H1 (cell line): ENCODE results near the gene RNGTT. TPM values are rescaled to one million over a fixed set of nuclear protein-coding genes. Genes with fewer than 3 reads are reported as not detected.

Experiments used
- CTCF ChIA-PET: fragments of 300-600 bp; sonication (Branson Sonifier 250); formaldehyde crosslinking; loops from one replicate; lab custom pipeline; 2021; ENCODE audit not compliant: partially characterized antibody; lab: Charles Lee
- POLR2A ChIA-PET: fragments of 300-600 bp; sonication (Branson Sonifier 250); formaldehyde crosslinking; loops from one replicate; lab custom pipeline; 2021; ENCODE audit warnings: inconsistent platforms; ENCODE audit not compliant: partially characterized antibody; lab: Charles Lee
- DNase-seq, 2 experiments: peaks; one replicate each; pipeline versions ENCODE4 v3.0.0 to v3.0.0-alpha.2; 2010 to 2022; ENCODE audit warnings: low spot score in 2 of 2, low read depth in 1 of 2, mixed read lengths in 1 of 2
- FAIRE-seq: peaks from 2 replicates; lab custom pipeline; 2011; peaks lifted over from hg19 to GRCh38; lab: Jason Lieb, UNC
- H2AFZ ChIP-seq: 2 replicates; pipeline ENCODE4 v1.8.1; 2012; ENCODE audit warnings: low read length, inconsistent platforms
- H2AK5ac ChIP-seq: 2 replicates; pipeline ENCODE4 v1.6.1; 2013; ENCODE audit warnings: low read depth, low read length
- H2BK120ac ChIP-seq: replicated peaks from 2 replicates; pipeline ENCODE3; 2013; ENCODE audit warnings: low read depth, low read length, inconsistent platforms
- H2BK12ac ChIP-seq: 2 replicates; pipeline ENCODE4 v1.6.1; 2013; ENCODE audit warnings: low read depth, low read length
- H2BK15ac ChIP-seq: 2 replicates; pipeline ENCODE4 v1.6.1; 2013; ENCODE audit warnings: low read length
- H2BK20ac ChIP-seq: 2 replicates; pipeline ENCODE4 v1.6.1; 2013; ENCODE audit warnings: low read length
- H2BK5ac ChIP-seq: 2 replicates; pipeline ENCODE4 v1.6.1; 2013; ENCODE audit warnings: low read depth, low read length
- H3K14ac ChIP-seq: 2 replicates; pipeline ENCODE4 v1.6.1; 2013; ENCODE audit warnings: inconsistent platforms; ENCODE audit not compliant: insufficient read length
- H3K18ac ChIP-seq: 2 replicates; pipeline ENCODE4 v1.6.1; 2013; ENCODE audit warnings: low read length; ENCODE audit errors: extremely low read depth
- H3K23ac ChIP-seq: 2 replicates; pipeline ENCODE4 v1.6.1; 2013; ENCODE audit warnings: inconsistent platforms; ENCODE audit not compliant: insufficient read length
- H3K23me2 ChIP-seq: 2 replicates; pipeline ENCODE4 v1.6.1; 2013; ENCODE audit warnings: low read depth, low read length
- H3K27ac ChIP-seq: 2 replicates; pipeline ENCODE4 v1.6.1; 2011; ENCODE audit warnings: low read depth, low read length, inconsistent platforms
- H3K27me3 ChIP-seq, 4 experiments: replicated peaks in 1 of 4; 1 replicate in 1 of 4; 2 replicates in 3 of 4; pipeline versions ENCODE4 v1.6.1 to v1.8.1; 2011 to 2013; ENCODE audit warnings: low read length in 3 of 4, mild to moderate bottlenecking in 3 of 4, inconsistent platforms in 2 of 4, mixed read lengths in 2 of 4, moderate library complexity in 1 of 4; ENCODE audit not compliant: control insufficient read depth in 3 of 4, insufficient read depth in 3 of 4; ENCODE audit errors: extremely low read depth in 1 of 4
- H3K36me3 ChIP-seq, 4 experiments: 2 replicates each; pipeline versions ENCODE4 v1.6.1 to v1.8.1; 2011 to 2013; ENCODE audit warnings: mild to moderate bottlenecking in 4 of 4, low read length in 3 of 4, moderate library complexity in 2 of 4, control low read depth in 1 of 4, inconsistent platforms in 1 of 4; ENCODE audit not compliant: insufficient read depth in 4 of 4, control insufficient read depth in 2 of 4
- H3K4ac ChIP-seq: replicated peaks from 2 replicates; pipeline ENCODE3; 2013; ENCODE audit warnings: low read length, low read depth, mixed read lengths, inconsistent platforms; ENCODE audit not compliant: insufficient read length
- H3K4me1 ChIP-seq, 4 experiments: replicated peaks in 1 of 4; 1 replicate in 1 of 4; 2 replicates in 3 of 4; pipeline versions ENCODE4 v1.6.1 to v1.8.1; 2011 to 2013; ENCODE audit warnings: low read length in 3 of 4, inconsistent platforms in 2 of 4, mixed read lengths in 1 of 4; ENCODE audit not compliant: insufficient read depth in 4 of 4, control insufficient read depth in 3 of 4
- H3K4me2 ChIP-seq, 2 experiments: 2 replicates each; pipeline versions ENCODE4 v1.6.1 to v1.8.1; 2011 to 2013; ENCODE audit warnings: low read depth in 2 of 2, low read length in 2 of 2, control low read depth in 1 of 2, inconsistent platforms in 1 of 2, mild to moderate bottlenecking in 1 of 2; ENCODE audit not compliant: insufficient read depth in 1 of 2
- H3K4me3 ChIP-seq, 4 experiments: fragments of 200-600, 300-600 bp in 1 of 4; sonication (generic), shearing (Covaris generic), sonication (Bioruptor Twin) in 1 of 4; 2 replicates each; pipeline versions ENCODE4 v1.5.1 to v1.8.1; 2011 to 2016; ENCODE audit warnings: low read length in 4 of 4, low read depth in 3 of 4, control low read depth in 2 of 4, inconsistent platforms in 2 of 4, mild to moderate bottlenecking in 2 of 4, mixed read lengths in 1 of 4, moderate library complexity in 1 of 4; ENCODE audit not compliant: insufficient read depth in 2 of 4; ENCODE audit errors: extremely low read depth in 1 of 4
- H3K56ac ChIP-seq: replicated peaks from 2 replicates; pipeline ENCODE3; 2013; ENCODE audit warnings: low read depth, mild to moderate bottlenecking, mixed read lengths, low read length, inconsistent platforms; ENCODE audit not compliant: insufficient read length
- H3K79me1 ChIP-seq: 2 replicates; pipeline ENCODE4 v1.6.1; 2013; ENCODE audit warnings: low read depth, low read length, control low read depth
- H3K79me2 ChIP-seq, 2 experiments: 2 replicates each; pipeline versions ENCODE4 v1.6.1 to v1.8.1; 2012 to 2013; ENCODE audit warnings: low read length in 2 of 2, mild to moderate bottlenecking in 2 of 2, inconsistent platforms in 1 of 2; ENCODE audit not compliant: insufficient read depth in 2 of 2, control insufficient read depth in 1 of 2
- H3K9ac ChIP-seq, 4 experiments: replicated peaks in 1 of 4; 1 replicate in 1 of 4; 2 replicates in 3 of 4; pipeline versions ENCODE4 v1.6.1 to v1.8.1; 2011 to 2013; ENCODE audit warnings: low read depth in 3 of 4, low read length in 3 of 4, control low read depth in 2 of 4, mild to moderate bottlenecking in 2 of 4, moderate library complexity in 2 of 4, inconsistent platforms in 1 of 4; ENCODE audit errors: extremely low read depth in 1 of 4
- H3K9me3 ChIP-seq, 2 experiments: 2 replicates each; pipeline versions ENCODE4 v1.6.1 to v1.8.1; 2012 to 2013; ENCODE audit warnings: mild to moderate bottlenecking in 2 of 2, moderate library complexity in 2 of 2, control low read depth in 1 of 2, inconsistent platforms in 1 of 2, low read depth in 1 of 2, low read length in 1 of 2, mixed read lengths in 1 of 2; ENCODE audit not compliant: insufficient read depth in 2 of 2
- H4K20me1 ChIP-seq, 2 experiments: replicated peaks in 1 of 2; 2 replicates each; pipeline versions ENCODE3 to v1.8.1; 2011 to 2013; ENCODE audit warnings: inconsistent platforms in 2 of 2, low read length in 2 of 2, mild to moderate bottlenecking in 1 of 2; ENCODE audit not compliant: insufficient read depth in 2 of 2, control insufficient read depth in 1 of 2
- H4K5ac ChIP-seq: 2 replicates; pipeline ENCODE4 v1.6.1; 2013; ENCODE audit warnings: low read length, low read depth, mixed read lengths, inconsistent platforms; ENCODE audit not compliant: insufficient read length
- H4K8ac ChIP-seq: 2 replicates; pipeline ENCODE4 v1.8.0; 2013; ENCODE audit warnings: mild to moderate bottlenecking, moderate library complexity, low read length, inconsistent platforms; ENCODE audit not compliant: insufficient read depth; ENCODE audit errors: extremely low read depth
- H4K91ac ChIP-seq: replicated peaks from 2 replicates; pipeline ENCODE3; 2013; ENCODE audit warnings: low read length, mixed read lengths, inconsistent platforms; ENCODE audit not compliant: insufficient read length
- CBX5 ChIP-seq: fragments of 300-800, 300-1000 bp; sonication (generic); IDR thresholded peaks from 2 replicates; pipeline ENCODE4 v1.7.1; 2016; ENCODE audit warnings: antibody characterized with exemption, low read length, low read depth
- CBX8 ChIP-seq: fragments of 300-800, 300-1000 bp; sonication (generic); IDR thresholded peaks from 2 replicates; pipeline ENCODE4 v1.7.1; 2016; ENCODE audit warnings: low read depth, low read length, borderline replicate concordance
- CEBPB ChIP-seq: IDR thresholded peaks from 2 replicates; pipeline ENCODE4 v1.6.1; 2012; ENCODE audit warnings: low read depth, low read length
- EZH2 ChIP-seq: fragments of 200-600 bp; sonication (generic); IDR thresholded peaks from 2 replicates; pipeline ENCODE4 v1.7.1; 2012; ENCODE audit warnings: low read depth, mild to moderate bottlenecking, moderate library complexity, low read length, inconsistent platforms; ENCODE audit not compliant: severe bottlenecking
- GTF2F1 ChIP-seq: IDR thresholded peaks from 2 replicates; pipeline ENCODE4 v1.6.1; 2012; ENCODE audit warnings: low read depth, low read length, improper control_type of control experiment, borderline replicate concordance
- KDM5A ChIP-seq: fragments of 200-600 bp; IDR thresholded peaks from 2 replicates; pipeline ENCODE4 v1.7.1; 2012; ENCODE audit warnings: mild to moderate bottlenecking, low read length, inconsistent platforms, mixed read lengths
- MAFK ChIP-seq: IDR thresholded peaks from 2 replicates; pipeline ENCODE4 v1.6.1; 2012; ENCODE audit warnings: low read depth, mild to moderate bottlenecking, improper control_type of control experiment, low read length
- PHF8 ChIP-seq: fragments of 200-600 bp; sonication (generic); conservative IDR thresholded peaks from 2 replicates; pipeline ENCODE4 v1.7.1; 2012; ENCODE audit warnings: low read depth, mild to moderate bottlenecking, inconsistent platforms, low read length, moderate library complexity
- SP2 ChIP-seq: IDR thresholded peaks from 2 replicates; pipeline ENCODE4 v1.6.1; 2012; ENCODE audit warnings: mild to moderate bottlenecking, low read length, inconsistent platforms
- WGBS, 2 experiments: shearing (Covaris generic) in 1 of 2; methylation state at CpG; one replicate each; pipeline versions ENCODE4 v1.1.6 to v1.1.7; 2013 to 2015; ENCODE audit warnings: low lambda C conversion rate in 2 of 2, mixed read lengths in 2 of 2, inconsistent platforms in 1 of 2, low coverage in 1 of 2, missing lambda C conversion rate in 1 of 2; ENCODE audit not compliant: insufficient replicate concordance in 2 of 2, insufficient coverage in 1 of 2, insufficient read length in 1 of 2; ENCODE audit errors: extremely low coverage in 1 of 2, missing lambda C conversion rate in 1 of 2; 5-methylcytosine and 5-hydroxymethylcytosine counted together
- polyA plus RNA-seq, 7 experiments: library from polyadenylated mRNA; depleted of rRNA in 3 of 7; stranded (reverse) in 5 of 7; unstranded in 2 of 7; fragments of >200 nt in 5 of 7; fragments of 200-250 nt in 2 of 7; gene quantifications; 1 replicate in 5 of 7; 2 replicates in 1 of 7; 4 replicates in 1 of 7; pipeline versions ENCODE4 v1.2.1 to v1.2.3, GENCODE V29; 2011 to 2013; ENCODE audit warnings: missing spikeins in 2 of 7, mixed read lengths in 2 of 7
- total RNA-seq: library from RNA; stranded (reverse); fragmentation: NEBNext Ultra II Directional; extraction: Animal tissue kit (Norgen Biotek cat#: 25700); gene quantifications from 2 replicates; pipeline ENCODE4 v1.2.1, GENCODE V29; 2021

The RNGTT gene
- total and polyA plus RNA-seq, 2 of the 8 experiments (the other 6 are each of a cell fraction or from before 2014, with no cell fraction given): 3.6 to 21.2 TPM

- Histone ChIP-seq H3K56ac (no peak overlapping the region), H2BK12ac (no peak overlapping the region), H3K23ac (no peak overlapping the region), H3K36me3 (no peaks in the 10 kb centered on the region), H3K4me3 (no peak overlapping the region), H3K14ac (no peak overlapping the region), H3K9ac (no peak overlapping the region), H4K20me1 (no peaks in the 10 kb centered on the region), H4K91ac (no peak overlapping the region), H2AK5ac (no peak overlapping the region), H3K23me2 (no peaks in the 10 kb centered on the region), H2BK120ac (no peak overlapping the region), H4K5ac (no peak overlapping the region), H3K79me1 (no peaks in the 10 kb centered on the region), H3K4ac (no peak overlapping the region), H3K79me2 (no peaks in the 10 kb centered on the region), H3K4me1 (peaks cover 0 to 2% (median 0%) of the 10 kb centered on the region in 4 experiments; a peak in 1 of 7 replicates), H3K27ac (no peak overlapping the region), H3K4me2 (no peak overlapping the region), H3K9me3 (no peaks in the 10 kb centered on the region), H2AFZ (no peak overlapping the region), H3K27me3 (no peaks in the 10 kb centered on the region), H3K18ac (no peak overlapping the region), H4K8ac (no peak overlapping the region), H2BK20ac (no peak overlapping the region), H2BK15ac (no peak overlapping the region), H2BK5ac (no peak overlapping the region)
- ChIA-PET POLR2A (no interaction called here), CTCF (no interaction called here)
- 96% methylated on average over 4 of the region's 4 CpGs; no CpG with 5 or more reads in 1 of the 2 experiments for WGBS, 2 experiments
- no peak for DNase-seq
- FAIRE-seq: no peak
- TF ChIP-seq CBX5 (no peak), MAFK (no peak), KDM5A (no peak), EZH2 (no peak), GTF2F1 (no peak), CEBPB (no peak), CBX8 (no peak), PHF8 (no peak), SP2 (no peak)
- TF ChIP-seq, all 59 proteins: peak for 0
These were observed 286.1 kb downstream of the RNGTT start for GRCh38 chr6:88677356-88677755.
